SK-N-SH treated with all-trans-retinoic acid at 6 μM for 48 hours (cell line): ENCODE results near the gene PSME4.

Experiments
- ATAC-seq: fragments of 200-7000 bp; cut with Tn5 transposase; 3 replicates; pipeline ENCODE4 v1.9.1; 2020; ENCODE audit warnings: mild to moderate bottlenecking, moderate library complexity
- ARNTL ChIP-seq: fragments of 450-650 bp; formaldehyde crosslinking; IDR thresholded peaks from 2 replicates; pipeline ENCODE4 v1.5.0; 2020; ENCODE audit warnings: low read depth, mild to moderate bottlenecking, moderate library complexity, borderline replicate concordance
- BACH2 ChIP-seq: fragments of 250-450 bp; sonication (Bioruptor Pico); IDR thresholded peaks from 2 replicates; pipeline ENCODE4 v1.9.0; 2021; ENCODE audit warnings: mild to moderate bottlenecking, borderline replicate concordance
- CSDC2 ChIP-seq: fragments of 250-450 bp; sonication (Bioruptor Pico); IDR thresholded peaks from 2 replicates; pipeline ENCODE4 v1.5.0; 2020; ENCODE audit warnings: mild to moderate bottlenecking, moderate library complexity
- ESRRG ChIP-seq: fragments of 250-450 bp; sonication (Bioruptor Pico); IDR thresholded peaks from 2 replicates; pipeline ENCODE4 v1.6.1; 2021; ENCODE audit warnings: mild to moderate bottlenecking
- GLIS3 ChIP-seq: fragments of 250-450 bp; sonication (Bioruptor Pico); IDR thresholded peaks from 2 replicates; pipeline ENCODE4 v1.5.0; 2020; ENCODE audit warnings: mild to moderate bottlenecking, moderate library complexity
- ISL1 ChIP-seq: fragments of 250-450 bp; sonication (Bioruptor Pico); IDR thresholded peaks from 2 replicates; pipeline ENCODE4 v2.1.2; 2022; ENCODE audit warnings: mild to moderate bottlenecking, moderate library complexity
- OSR1 ChIP-seq: fragments of 250-450 bp; sonication (Bioruptor Pico); IDR thresholded peaks from 2 replicates; pipeline ENCODE4 v1.8.0; 2022; ENCODE audit warnings: moderate library complexity, mild to moderate bottlenecking, inconsistent platforms
- RARB ChIP-seq: fragments of 250-450 bp; sonication (Bioruptor Pico); IDR thresholded peaks from 2 replicates; pipeline ENCODE4 v1.8.0; 2021; ENCODE audit warnings: mild to moderate bottlenecking, moderate library complexity
- SNAI2 ChIP-seq: fragments of 250-450 bp; sonication (Bioruptor Pico); IDR thresholded peaks from 2 replicates; pipeline ENCODE4 v1.5.0; 2020; ENCODE audit warnings: mild to moderate bottlenecking, moderate library complexity
- TCF4 ChIP-seq: fragments of 250-450 bp; sonication (Bioruptor Pico); IDR thresholded peaks from 2 replicates; pipeline ENCODE4 v1.8.0; 2021; ENCODE audit warnings: mild to moderate bottlenecking, moderate library complexity, borderline replicate concordance
- TOX ChIP-seq: fragments of 250-450 bp; sonication (Bioruptor Pico); IDR thresholded peaks from 2 replicates; pipeline ENCODE4 v1.8.0; 2021; ENCODE audit warnings: mild to moderate bottlenecking, moderate library complexity, borderline replicate concordance
- TSHZ2 ChIP-seq: fragments of 250-450 bp; sonication (Bioruptor Pico); IDR thresholded peaks from 2 replicates; pipeline ENCODE4 v1.5.0; 2020; ENCODE audit warnings: mild to moderate bottlenecking, moderate library complexity
- ZC3H10 ChIP-seq: fragments of 250-450 bp; sonication (Bioruptor Pico); IDR thresholded peaks from 2 replicates; pipeline ENCODE4 v1.5.1; 2021; ENCODE audit warnings: mild to moderate bottlenecking, moderate library complexity
- ZFP3 ChIP-seq: fragments of 250-450 bp; sonication (Bioruptor Pico); IDR thresholded peaks from 2 replicates; pipeline ENCODE4 v1.5.0; 2020; ENCODE audit warnings: mild to moderate bottlenecking, moderate library complexity
- ZNF565 ChIP-seq: fragments of 450-650 bp; formaldehyde crosslinking; conservative IDR thresholded peaks from 2 replicates; pipeline ENCODE4 v1.5.0; 2020; ENCODE audit warnings: low read depth, mild to moderate bottlenecking, moderate library complexity
- ZNF8 ChIP-seq: fragments of 450-650 bp; formaldehyde crosslinking; IDR thresholded peaks from 2 replicates; pipeline ENCODE4 v1.5.0; 2020; ENCODE audit warnings: mild to moderate bottlenecking, moderate library complexity
- TF ChIP-seq, protein P1 (sequence below): fragments of 250-450 bp; sonication (Bioruptor Pico); IDR thresholded peaks from 2 replicates; pipeline ENCODE4 v1.5.1; 2020; ENCODE audit warnings: low read depth, mild to moderate bottlenecking, moderate library complexity
- TF ChIP-seq, protein P2 (sequence below): fragments of 250-450 bp; sonication (Bioruptor Pico); IDR thresholded peaks from 2 replicates; pipeline ENCODE4 v1.8.0; 2020; ENCODE audit warnings: mild to moderate bottlenecking, moderate library complexity, borderline replicate concordance
- TF ChIP-seq, protein P3 (sequence below): fragments of 250-450 bp; sonication (Bioruptor Pico); IDR thresholded peaks from 2 replicates; pipeline ENCODE4 v1.8.0; 2021; ENCODE audit warnings: low read depth, mild to moderate bottlenecking, moderate library complexity, borderline replicate concordance
- TF ChIP-seq, protein P4 (sequence below): fragments of 250-450 bp; sonication (Bioruptor Pico); IDR thresholded peaks from 2 replicates; pipeline ENCODE4 v1.5.1; 2021; ENCODE audit warnings: mild to moderate bottlenecking, moderate library complexity

Gene PSME4

DNA sequence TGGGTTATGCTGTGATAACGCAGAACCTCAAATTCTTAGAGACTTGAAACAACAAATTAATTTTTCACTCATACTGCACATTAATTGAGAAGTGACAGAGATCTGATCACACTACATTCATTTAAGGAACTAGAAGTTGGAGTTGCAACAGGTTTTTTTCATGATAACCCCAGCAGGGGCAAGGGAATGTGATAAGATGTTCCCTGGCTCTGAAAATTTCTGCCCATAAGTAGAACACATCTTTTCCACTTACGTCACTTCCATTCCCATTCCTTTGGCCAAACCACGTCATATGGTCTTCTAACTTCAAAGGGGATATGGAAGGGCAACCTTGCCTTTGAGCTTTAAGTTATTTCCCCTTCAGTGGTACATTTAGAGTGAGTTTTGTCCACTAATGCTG, 29.7 kb upstream of the PSME4 start:
- no peak for ATAC-seq
- TF ChIP-seq, protein P1, sequence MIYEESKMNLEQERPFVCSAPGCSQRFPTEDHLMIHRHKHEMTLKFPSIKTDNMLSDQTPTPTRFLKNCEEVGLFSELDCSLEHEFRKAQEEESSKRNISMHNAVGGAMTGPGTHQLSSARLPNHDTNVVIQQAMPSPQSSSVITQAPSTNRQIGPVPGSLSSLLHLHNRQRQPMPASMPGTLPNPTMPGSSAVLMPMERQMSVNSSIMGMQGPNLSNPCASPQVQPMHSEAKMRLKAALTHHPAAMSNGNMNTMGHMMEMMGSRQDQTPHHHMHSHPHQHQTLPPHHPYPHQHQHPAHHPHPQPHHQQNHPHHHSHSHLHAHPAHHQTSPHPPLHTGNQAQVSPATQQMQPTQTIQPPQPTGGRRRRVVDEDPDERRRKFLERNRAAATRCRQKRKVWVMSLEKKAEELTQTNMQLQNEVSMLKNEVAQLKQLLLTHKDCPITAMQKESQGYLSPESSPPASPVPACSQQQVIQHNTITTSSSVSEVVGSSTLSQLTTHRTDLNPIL (CRISPR knock-in tag): no peak
- TF ChIP-seq ZNF8: no peak
- TF ChIP-seq, protein P2, sequence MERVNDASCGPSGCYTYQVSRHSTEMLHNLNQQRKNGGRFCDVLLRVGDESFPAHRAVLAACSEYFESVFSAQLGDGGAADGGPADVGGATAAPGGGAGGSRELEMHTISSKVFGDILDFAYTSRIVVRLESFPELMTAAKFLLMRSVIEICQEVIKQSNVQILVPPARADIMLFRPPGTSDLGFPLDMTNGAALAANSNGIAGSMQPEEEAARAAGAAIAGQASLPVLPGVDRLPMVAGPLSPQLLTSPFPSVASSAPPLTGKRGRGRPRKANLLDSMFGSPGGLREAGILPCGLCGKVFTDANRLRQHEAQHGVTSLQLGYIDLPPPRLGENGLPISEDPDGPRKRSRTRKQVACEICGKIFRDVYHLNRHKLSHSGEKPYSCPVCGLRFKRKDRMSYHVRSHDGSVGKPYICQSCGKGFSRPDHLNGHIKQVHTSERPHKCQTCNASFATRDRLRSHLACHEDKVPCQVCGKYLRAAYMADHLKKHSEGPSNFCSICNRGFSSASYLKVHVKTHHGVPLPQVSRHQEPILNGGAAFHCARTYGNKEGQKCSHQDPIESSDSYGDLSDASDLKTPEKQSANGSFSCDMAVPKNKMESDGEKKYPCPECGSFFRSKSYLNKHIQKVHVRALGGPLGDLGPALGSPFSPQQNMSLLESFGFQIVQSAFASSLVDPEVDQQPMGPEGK (CRISPR knock-in tag): no peak
- TF ChIP-seq TSHZ2 (CRISPR knock-in tag): no peak
- TF ChIP-seq TCF4: no peak
- TF ChIP-seq, protein P3, sequence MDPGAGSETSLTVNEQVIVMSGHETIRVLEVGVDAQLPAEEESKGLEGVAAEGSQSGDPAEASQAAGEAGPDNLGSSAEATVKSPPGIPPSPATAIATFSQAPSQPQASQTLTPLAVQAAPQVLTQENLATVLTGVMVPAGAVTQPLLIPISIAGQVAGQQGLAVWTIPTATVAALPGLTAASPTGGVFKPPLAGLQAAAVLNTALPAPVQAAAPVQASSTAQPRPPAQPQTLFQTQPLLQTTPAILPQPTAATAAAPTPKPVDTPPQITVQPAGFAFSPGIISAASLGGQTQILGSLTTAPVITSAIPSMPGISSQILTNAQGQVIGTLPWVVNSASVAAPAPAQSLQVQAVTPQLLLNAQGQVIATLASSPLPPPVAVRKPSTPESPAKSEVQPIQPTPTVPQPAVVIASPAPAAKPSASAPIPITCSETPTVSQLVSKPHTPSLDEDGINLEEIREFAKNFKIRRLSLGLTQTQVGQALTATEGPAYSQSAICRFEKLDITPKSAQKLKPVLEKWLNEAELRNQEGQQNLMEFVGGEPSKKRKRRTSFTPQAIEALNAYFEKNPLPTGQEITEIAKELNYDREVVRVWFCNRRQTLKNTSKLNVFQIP: no peak
- TF ChIP-seq ZC3H10 (CRISPR knock-in tag): no peak
- TF ChIP-seq, all 23 proteins: peak for 0

DNA sequence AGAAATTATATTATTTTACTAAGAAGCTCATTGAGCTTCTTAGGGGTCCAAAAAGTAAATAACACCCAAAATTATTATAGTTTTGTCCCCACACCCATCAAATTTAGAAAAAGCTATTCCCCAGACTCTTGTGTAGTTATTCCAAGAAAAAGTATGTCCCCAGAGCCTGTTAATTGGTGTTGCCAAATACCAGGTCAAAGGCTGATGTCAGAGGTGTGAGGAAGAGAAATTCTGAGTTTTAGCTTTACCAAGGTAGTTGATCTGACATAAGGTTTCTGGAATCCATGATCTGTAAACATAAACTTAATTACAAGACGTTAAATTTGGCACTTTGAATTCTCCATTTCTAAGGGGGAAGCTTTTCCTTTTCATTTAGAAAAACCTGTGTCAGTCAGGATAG, 29.3 kb upstream of the PSME4 start:
- no peak for ATAC-seq
- no peak for TF ChIP-seq ESRRG (CRISPR knock-in tag)
- no peak for TF ChIP-seq ARNTL (CRISPR knock-in tag)
- TF ChIP-seq CSDC2 (CRISPR knock-in tag): no peak
- no peak for TF ChIP-seq ZC3H10 (CRISPR knock-in tag)
- no peak for TF ChIP-seq GLIS3 (CRISPR knock-in tag)
- no peak for TF ChIP-seq ZFP3 (CRISPR knock-in tag)
- TF ChIP-seq, protein P4, sequence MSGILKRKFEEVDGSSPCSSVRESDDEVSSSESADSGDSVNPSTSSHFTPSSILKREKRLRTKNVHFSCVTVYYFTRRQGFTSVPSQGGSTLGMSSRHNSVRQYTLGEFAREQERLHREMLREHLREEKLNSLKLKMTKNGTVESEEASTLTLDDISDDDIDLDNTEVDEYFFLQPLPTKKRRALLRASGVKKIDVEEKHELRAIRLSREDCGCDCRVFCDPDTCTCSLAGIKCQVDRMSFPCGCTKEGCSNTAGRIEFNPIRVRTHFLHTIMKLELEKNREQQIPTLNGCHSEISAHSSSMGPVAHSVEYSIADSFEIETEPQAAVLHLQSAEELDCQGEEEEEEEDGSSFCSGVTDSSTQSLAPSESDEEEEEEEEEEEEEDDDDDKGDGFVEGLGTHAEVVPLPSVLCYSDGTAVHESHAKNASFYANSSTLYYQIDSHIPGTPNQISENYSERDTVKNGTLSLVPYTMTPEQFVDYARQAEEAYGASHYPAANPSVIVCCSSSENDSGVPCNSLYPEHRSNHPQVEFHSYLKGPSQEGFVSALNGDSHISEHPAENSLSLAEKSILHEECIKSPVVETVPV (CRISPR knock-in tag): no peak
- TF ChIP-seq, protein P1 (CRISPR knock-in tag): no peak

GRCh38 chr2:53998834-53999233, 28.0 kb upstream of the PSME4 start:
- no peak for ATAC-seq
- TF ChIP-seq BACH2 (CRISPR knock-in tag) (no peak), ISL1 (CRISPR knock-in tag) (no peak), CSDC2 (CRISPR knock-in tag) (no peak), RARB (CRISPR knock-in tag) (no peak), SNAI2 (CRISPR knock-in tag) (no peak), GLIS3 (CRISPR knock-in tag) (no peak), TOX (CRISPR knock-in tag) (no peak), ARNTL (CRISPR knock-in tag) (no peak), TSHZ2 (CRISPR knock-in tag) (no peak), ZNF565 (CRISPR knock-in tag) (no peak), OSR1 (no peak)
- TF ChIP-seq, protein P1 (CRISPR knock-in tag): no peak
- TF ChIP-seq, protein P4 (CRISPR knock-in tag): no peak
